Activated CD4-positive, alpha-beta T cell treated with anti-CD3 and anti-CD28 coated beads for 1 hour (primary cell): ENCODE measurements around the gene HDAC9.

Experiments used
- DNase-seq: peaks from one replicate; pipeline ENCODE4 v3.0.0-alpha.2; 2020

Gene HDAC9

GRCh38 chr7:18858232-18858631 lies 362.7 kb downstream of the HDAC9 start:
- DNase-seq, result no peak

- no peak for DNase-seq
Measured at GRCh38 chr7:18859318-18859717, 363.8 kb downstream of the HDAC9 start.

- DNase-seq, result no peak
Measured at GRCh38 chr7:18860221-18860620, 364.7 kb downstream of the HDAC9 start.

GRCh38 chr7:18861514-18862118 lies 366.1 kb downstream of the HDAC9 start:
- DNase-seq, result no peak

GRCh38 chr7:18864967-18865366 lies 369.4 kb downstream of the HDAC9 start:
- no peak for DNase-seq

- no peak for DNase-seq
Measured at GRCh38 chr7:18866359-18867036, 370.9 kb downstream of the HDAC9 start.

GRCh38 chr7:18872344-18872743 lies 376.8 kb downstream of the HDAC9 start:
- no peak for DNase-seq

- no peak for DNase-seq
Measured at GRCh38 chr7:18873734-18874336, 378.3 kb downstream of the HDAC9 start.

- no peak for DNase-seq
Measured at GRCh38 chr7:18874880-18875279, 379.3 kb downstream of the HDAC9 start.

- no peak for DNase-seq
Measured at GRCh38 chr7:18877874-18878273, 382.3 kb downstream of the HDAC9 start.

- no peak for DNase-seq
Measured at GRCh38 chr7:18886832-18887231, 391.3 kb downstream of the HDAC9 start.

GRCh38 chr7:18889436-18889835 lies 393.9 kb downstream of the HDAC9 start:
- no peak for DNase-seq

GRCh38 chr7:18890134-18890533 lies 394.6 kb downstream of the HDAC9 start:
- DNase-seq, result no peak

- DNase-seq, result no peak
Measured at GRCh38 chr7:18890885-18891621, 395.5 kb downstream of the HDAC9 start.

GRCh38 chr7:18893156-18893555 lies 397.6 kb downstream of the HDAC9 start:
- DNase-seq, result no peak

- DNase-seq, result no peak
Measured at GRCh38 chr7:18894155-18894554, 398.6 kb downstream of the HDAC9 start.

- DNase-seq, result no peak
Measured at GRCh38 chr7:18895456-18895855, 399.9 kb downstream of the HDAC9 start.

- no peak for DNase-seq
Measured at GRCh38 chr7:18896343-18896975, 400.9 kb downstream of the HDAC9 start.

GRCh38 chr7:18900236-18900635 lies 404.7 kb downstream of the HDAC9 start:
- DNase-seq, result no peak

GRCh38 chr7:18900803-18901202 lies 405.3 kb downstream of the HDAC9 start:
- no peak for DNase-seq

- DNase-seq, result no peak
Measured at GRCh38 chr7:18901351-18901750, 405.8 kb downstream of the HDAC9 start.

- DNase-seq, result no peak
Measured at GRCh38 chr7:18901982-18902421, 406.5 kb downstream of the HDAC9 start.

GRCh38 chr7:18902892-18903291 lies 407.3 kb downstream of the HDAC9 start:
- no peak for DNase-seq
